ENCODE data around the gene NEU4.

NEU4 gene

DNA sequence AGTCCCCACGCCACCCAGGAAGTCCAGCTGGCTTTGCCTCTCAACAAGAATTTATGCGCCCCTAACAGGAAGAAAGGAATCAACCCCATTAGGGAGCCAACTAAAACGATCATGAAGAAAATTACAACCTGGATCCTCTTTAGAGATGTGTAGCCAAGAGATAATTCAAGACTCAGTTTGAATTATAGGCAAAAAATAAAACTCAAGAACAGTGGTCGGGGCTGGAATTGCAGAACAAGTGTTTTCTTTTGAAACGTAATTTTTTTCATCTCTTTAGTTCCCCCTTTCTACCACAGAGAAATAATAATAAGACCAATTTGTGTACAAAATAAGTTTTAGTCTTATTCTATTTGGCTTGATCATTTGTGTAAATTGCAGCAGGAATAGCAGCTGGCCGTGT is 27.3 kb downstream of the NEU4 start:
- no peak for DNase-seq

DNA sequence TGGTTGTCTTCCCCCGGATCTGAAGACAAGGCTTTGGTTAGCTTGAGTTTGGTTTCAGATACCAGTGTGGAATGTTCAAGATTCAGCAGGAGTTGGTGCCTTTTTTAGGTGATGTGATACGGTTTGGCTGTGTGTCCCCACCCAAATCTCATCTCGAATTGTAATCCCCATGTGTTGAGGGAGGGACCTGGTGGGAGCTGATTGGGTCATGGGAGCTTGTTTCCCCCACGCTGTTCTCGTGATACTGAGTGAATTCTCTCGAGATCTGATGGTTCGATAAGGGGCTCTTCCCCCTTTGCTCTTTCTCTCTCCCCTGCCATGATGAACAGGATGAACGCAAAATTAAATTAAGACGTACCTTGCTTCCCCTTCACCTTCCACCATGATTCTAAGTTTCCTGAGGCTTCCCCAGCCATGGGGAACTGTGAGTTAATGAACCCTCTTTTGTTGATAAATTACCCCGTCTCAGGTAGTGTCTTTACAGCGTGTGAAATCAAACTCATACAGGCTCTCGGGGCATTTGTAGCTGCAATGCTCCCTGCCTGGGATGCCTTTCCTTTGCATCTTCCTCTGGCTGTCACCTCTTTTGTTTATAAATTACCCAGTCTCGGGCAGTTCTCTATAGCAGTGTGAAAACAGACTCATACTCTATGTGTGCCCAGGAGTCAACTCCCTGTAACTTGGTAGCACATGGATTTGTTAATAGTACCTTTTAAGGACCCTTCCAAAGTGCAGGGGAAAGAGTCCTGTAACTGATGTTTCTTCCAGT is 28.4 kb downstream of the NEU4 start:
- no peak for DNase-seq

DNA sequence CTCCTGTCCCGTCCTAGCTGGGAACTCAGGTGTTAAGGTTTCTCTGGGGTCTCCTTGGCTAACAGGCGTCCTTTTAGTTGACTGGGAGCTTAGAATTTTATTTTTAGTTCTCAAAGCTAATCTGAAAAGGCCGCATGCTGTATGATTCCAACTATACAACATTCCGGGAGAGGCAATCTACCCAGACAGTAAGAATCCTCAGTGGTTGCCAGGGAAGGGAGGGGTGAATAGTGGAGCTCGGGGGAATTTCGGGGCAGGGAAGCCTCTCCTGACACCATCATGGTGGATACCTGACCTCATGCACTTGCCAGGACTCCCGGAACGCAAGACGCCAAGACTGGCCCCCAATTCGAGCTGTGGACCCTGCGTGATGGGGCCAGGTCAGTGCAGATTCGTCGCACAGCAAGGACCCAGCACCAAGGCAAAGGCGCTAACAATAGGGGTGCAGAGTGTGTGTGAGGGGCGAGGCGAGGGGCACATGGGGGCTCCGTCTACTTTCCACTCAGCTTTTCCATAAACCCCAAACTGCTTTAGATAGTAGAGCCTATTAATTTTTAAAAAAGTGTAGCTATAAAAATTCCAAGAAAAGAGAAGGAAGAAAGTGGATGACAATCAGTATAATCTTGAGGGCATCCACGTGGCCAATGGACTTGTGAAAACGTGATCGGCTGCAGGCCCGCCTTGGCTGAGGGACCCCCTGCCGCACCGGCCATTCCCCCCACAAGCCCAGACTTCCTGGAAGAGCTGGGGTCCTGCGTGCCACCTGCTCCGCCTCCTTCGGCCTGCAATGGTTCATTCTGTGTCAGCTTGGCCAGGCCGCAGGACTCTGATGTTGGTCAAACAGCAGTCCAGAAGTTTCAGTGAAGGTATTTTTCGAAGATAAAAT is 32.4 kb downstream of the NEU4 start:
- no peak for DNase-seq

DNA sequence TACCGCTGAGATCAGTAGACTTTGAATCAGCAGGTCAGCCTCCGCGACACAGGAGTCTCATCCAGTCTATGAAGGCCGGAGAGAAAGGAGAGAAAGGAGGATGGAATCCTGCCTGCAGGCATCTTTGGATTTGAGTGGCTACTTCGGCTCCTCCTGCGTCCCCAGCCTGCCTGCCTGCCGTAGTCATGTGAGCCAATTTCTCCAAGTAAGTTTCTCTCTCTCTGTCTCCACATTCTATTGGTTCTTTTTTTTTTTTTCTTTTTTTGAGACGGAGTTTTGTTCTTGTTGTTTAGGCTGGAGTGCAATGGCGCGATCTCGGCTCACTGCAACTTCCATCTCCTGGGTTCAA is 33.0 kb downstream of the NEU4 start:
- DNase-seq = no peak

DNA sequence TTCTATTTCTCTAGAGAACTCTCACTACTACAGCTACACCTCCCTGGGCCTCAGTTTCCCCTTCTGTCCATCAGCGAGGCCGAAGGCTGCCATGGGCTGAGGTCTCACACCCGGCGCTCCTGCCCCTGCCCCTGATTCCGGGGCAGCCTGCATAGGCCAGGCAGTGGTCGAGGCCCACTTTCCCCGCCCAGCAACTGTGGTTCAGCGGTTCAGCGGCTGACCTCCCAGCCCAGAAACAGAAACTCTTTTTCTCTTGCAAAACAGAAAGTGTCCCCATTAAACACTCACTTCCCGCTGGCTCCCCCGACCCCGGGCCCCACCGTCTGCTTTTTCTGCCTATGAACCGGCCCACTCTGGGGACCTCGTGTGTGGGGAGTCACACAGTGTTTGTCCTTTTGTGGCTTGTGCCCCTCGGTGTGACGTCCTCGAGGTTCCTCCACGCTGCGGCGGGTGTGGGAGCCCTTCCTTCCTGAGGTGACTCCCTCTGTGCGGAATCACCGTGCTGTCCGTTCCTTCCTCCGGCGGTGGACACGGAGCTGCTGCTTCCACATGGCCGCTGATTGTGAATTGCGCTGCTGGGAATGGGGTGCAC is 33.7 kb downstream of the NEU4 start:
- no peak for DNase-seq

DNA sequence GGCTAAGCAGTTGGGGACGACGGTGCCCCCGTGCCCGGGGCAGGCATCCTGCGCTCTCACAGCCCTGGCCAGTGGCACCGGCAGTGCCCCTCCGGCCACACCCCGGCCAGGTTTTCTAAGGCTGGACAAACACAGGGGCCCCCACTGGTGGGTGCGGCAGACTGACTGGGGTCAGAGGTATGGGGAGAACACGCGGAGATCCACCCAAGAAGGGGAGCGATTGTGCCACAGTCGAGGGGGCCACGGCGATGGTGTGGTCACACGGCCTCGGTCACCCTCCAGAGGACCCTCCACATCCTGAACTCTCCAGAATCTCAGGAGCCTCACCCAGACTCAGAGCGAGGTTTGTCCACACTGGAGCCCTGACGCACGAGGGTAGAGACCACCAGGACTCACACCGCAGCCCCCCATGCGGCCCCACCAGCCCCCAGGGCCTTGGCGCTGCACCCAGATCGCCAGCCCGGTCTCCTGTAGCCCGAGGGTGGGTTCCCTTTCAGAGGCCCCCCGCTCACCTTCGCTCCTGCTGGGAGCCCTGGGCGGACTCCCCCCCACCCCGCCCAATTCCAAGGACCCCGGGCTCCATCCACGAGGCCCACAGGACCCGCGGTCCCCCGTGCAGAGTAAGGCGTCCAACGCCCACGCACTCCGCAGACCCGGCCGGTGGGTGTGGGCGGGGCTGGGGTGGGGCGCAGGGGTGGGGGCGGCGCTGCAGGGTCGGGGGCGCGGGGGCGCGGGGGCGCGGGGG is 34.5 kb downstream of the NEU4 start:
- DNase-seq = no peak

DNA sequence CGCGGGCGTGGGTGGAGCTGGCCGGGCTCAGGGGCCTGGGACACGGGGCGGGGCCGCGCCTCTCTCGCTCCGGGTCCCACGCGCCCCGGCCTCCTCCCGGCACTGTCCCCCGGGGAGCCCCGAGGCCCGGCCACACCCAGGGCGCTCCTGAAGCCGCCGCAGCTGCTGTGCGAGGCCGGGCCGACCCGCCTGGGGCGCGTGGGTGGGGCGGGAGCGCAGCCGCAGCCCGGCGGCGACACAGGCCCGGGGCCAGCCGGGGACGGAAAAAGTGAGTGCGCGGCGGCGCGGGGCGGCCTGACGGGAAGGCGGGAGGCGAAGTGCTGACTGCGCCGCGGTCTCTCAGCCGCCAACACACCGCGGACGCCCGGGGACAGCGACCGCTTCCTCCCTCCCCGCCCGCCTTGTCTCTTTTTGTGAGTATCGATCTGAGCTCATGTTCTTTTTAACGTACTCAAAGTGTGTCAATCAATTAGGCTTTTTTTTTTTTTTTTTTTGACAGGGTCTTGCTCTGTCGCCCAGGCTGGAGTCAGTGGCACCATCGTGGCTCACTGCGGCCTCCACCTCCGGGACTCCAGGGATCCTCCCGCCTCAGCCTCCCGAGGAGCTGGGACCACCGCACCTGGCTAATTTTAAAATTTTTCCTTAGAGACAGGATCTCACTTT is 35.2 kb downstream of the NEU4 start:
- DNase-seq = peak; percentile 88

DNA sequence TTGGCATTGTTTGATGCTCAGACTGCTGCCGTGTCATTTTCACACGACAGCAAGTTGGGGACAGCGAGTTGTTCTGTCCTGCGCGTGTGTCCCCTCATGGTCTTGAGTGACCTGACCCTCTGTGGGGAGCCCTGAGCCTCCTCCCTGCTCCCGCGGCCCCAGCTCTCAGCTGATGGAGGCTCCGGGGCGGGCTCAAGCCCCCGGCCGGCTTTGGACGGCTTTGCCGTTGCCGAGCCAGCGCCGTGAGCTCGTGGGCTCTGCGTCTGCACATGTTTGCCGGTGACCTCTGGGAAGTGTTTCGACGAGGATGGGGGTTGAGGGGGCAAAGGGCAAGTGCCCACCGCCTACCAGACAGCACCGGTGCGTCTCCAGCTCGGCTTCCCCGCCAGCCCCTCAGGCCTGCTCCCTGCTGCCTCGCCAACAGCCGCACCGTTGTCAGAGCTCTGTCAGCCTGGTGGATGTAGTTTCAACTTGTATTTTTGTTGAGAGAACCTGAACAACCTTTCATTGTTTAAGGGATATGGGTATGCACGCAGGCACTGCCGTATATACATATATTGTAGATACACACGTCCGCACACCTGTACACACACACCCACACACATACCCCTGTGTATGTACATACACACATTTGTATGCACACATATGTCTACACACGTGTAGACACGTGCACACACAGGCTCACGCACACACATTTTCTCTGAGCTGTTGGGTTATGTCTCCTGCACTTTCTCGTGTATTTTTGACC is 36.0 kb downstream of the NEU4 start:
- no peak for DNase-seq

DNA sequence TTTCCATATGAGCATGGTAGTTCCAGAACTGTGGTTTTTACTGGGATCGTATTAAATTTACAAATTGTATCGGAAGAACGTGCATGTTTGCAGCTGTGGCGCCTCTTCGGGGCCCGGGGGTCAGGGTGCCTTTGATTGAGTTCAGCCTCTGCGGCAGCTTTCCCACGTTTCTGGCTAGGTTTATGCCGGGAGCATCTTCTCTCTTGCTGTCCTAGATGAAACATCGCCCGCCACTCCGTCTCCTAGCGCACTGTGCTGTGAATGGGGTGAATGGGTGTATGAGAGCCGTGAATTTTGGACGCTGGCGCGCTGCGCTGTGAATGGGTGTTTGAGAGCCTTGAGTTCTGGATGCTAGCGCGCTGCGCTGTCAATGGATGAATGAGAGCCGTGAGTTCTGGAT is 37.4 kb downstream of the NEU4 start:
- no peak for DNase-seq

DNA sequence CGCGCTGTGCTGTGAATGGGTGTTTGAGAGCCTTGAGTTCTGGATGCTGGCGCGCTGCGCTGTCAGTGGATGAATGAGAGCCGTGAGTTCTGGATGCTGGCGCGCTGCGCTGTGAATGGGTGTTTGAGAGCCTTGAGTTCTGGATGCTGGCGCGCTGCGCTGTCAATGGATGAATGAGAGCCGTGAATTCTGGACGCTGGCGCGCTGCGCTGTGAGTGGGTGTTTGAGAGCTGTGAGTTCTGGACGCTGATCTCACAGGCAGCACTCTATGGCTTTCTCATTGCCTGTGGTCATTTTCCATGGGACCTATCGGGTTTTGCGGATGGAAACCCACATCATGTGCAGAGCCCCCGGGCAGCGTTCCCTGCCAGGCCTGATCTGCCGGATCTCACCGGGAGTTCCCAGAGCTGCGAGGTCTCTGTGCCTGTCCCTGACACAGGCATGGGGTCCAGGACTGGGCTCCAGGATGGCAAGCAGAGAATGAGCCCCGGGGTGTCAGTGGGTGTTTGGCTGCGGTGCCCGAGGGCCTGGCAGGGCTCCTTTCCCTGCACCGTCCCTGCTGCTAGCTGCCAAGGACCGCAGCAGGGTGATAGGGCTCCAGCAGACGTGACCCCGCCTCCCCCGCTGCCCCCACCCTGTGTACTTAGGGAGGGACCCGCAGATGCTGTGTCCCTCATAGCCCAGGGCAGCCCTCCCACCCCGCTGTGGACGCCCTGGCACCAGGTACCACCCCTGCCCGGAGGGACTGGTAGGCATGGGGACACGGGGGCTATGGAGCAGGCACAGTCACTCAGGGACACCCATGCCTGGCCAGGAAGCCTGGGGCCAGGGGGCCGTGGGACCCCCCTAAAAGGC is 40.0 kb downstream of the NEU4 start:
- DNase-seq = no peak

DNA sequence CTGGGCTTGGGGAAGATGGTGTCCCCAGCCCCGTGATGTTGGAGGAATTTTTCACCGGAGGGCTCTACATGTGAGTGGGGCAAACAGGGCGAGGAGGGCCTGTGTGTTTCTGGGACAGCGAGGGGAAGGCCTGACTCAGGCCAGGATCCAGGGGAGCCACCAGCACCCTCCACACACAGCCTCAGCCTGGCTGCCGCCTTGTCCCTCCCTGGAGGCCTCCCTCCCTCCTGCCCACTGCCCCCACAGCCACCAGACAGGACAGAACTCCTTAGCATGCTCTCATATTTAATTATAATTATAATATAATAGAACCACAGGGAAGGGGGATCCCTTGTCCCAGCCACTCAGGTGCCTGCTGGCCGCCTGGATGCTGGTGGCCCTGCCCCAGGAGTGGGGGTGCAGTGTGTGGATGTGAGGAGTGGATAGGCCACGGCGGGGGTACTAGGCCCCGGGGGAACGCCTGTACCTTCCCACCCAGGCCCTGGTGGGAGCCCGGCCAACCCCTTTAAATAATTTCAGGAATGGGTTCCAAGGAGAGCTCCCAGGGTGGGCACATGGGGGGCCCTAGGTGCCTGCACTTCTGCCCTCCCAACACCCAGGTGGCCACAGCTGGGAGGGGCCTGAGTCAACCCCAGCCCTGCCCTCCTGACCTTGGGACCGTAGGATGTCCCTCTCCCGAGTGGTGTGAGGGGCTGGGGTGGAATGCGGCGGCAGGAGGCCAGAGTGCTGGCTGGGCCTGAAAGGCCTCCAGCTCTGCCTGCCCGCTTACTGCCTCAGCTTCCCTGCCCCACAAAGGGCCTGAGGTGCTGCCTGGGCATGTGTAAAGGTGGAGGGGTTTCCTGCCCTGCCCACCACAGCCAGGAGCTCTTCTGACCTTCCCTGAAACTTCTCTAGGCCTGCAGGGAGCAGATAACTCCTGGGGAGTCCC is 40.9 kb downstream of the NEU4 start:
- peak; percentile 25 for DNase-seq

DNA sequence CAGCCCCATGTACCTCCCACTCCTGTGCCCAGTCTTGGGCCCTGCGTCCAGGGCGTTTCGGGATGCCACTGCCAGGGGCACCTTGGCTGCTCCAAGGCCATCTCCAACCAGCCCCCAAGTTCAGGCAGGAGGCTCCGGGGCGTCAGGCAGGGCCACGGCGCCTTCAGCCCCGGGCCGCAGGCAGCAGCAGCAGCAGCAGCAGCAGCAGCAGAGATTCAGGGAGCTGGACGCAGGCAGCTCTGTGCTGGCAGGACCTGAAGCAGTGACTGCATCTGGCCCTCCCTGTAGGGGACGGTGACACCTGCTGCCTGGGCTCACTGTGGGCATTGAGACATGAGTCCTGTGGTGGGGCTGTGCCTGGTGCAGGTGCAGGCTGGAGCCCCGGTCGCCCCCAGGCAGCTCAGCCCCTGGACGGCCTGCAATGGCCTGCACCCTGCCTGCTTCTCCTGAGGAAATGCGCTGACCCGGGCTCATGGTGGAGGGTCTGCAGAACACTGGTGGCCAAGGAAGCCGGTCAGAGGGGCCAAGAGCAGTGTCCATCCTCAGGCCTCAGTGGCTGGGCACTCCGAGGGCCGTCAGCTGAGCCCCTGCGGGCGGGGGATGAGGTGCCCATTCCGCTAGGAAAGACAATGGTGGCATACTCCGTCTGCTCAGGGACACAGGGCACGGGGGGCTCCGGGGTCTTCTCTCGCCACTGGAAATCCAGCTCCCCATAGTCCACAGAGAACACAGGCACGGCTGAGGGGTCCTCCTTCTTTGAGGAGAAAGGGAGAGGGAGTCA is 41.7 kb downstream of the NEU4 start:
- peak; percentile 51 for DNase-seq

DNA sequence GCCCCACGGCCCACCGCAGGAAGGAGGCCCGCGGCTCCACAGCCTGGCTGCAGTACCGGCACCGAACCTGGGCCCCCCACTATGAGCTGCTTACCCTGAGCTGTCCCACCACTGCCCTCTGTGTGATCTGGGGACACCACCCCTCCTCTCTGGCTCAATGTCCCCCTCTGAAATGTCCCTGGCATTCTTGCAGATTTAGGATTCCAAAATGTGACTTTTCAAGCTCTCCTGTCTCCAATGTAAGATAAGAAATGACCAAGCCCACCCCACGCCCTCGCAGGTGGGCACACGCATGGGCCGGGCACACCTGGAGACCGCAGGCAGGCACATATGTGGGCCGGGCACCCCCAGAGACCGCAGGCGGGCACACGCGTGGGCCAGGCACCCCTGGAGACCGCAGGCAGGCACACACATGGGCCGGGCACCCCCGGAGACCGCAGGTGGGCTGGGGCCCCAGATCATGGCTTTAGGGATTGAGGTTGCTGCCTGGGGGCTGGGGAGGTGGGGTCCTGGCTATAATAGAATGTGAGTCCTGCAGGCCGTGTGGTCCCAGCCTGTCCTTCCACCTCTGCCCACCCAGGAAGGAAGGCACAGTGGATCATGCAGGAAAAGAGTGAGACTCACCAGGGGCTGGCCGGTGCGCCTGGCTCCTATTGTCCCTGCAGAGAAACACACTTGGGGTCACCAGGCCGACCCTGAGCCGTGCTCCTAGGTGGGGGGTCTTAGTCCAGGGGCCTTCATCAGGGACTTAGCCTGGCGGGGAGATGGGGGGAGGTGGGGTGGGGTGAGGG is 42.5 kb downstream of the NEU4 start:
- DNase-seq = no peak

DNA sequence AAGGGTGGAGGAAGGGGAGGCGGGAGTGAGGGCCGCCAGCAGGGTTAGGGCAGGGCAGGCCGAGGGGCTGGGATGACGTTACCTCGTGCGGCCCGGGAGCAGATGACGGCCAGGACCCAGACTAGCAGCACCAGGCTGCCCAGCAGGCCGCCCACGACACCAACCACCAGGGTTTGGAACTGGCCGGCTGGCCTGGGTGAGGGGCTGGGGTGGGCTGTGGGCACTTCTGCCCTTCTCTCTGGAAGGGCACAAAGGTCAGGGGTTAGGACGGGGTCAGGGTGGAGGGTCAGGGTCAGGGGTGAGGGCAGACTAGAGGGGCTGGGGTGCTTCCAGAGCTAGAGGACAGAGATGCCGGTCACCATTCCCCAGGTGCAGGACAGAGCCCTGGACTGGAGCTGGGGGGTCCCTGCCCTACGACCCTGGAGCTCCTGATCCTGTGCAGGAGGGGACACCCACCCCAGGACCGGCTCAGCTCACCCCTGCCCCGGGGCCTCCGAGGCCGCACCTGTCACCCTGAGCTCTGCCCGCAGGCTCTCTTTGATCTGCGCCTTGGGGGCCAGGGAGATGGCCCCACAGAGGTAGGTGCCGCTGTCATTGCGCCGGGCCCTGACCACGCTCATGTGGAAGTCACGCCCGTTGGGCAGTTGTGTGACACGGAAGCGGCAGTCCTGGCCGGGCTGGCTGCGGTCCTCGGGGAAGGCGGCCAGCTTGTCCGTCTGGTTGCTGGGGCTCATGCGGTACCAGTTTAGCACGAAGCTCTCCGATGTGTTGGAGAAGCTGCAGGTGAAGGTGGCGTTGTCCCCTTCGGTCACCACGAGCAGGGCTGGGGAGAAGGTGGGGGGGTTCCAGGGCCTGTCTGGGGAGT is 43.4 kb downstream of the NEU4 start:
- DNase-seq = no peak

DNA sequence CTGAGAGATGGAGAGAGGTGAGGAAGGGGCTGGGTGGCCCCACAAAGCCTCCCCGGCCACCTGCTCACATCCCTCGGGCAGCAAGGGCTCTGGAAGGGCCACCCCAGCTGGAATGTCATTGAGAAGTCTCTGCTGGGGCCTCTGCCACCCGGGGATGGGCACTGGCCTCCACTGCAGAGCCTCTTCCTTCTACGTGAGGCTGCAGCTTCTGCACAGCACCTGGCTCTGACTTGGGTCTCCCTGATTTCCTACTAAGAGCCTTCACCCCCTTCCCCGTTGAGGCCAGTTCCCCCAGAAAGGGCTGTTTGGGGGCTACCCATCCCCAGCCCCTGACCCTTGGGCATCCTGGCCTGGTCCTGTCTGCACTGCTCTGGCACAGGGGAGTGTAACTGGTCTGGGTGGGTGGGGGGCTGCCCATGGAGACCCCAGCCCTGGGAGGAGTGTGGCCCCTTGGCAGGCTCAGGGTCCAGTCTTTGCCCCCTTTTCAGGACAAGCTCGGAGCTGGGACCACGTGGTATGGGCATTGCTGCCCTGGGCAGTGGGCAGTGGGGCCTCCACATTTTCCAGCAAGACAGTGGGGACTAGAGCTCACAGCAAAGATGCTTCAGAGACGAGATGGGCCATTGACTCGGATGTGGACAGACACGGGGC is 44.1 kb downstream of the NEU4 start:
- peak; percentile 23 for DNase-seq

DNA sequence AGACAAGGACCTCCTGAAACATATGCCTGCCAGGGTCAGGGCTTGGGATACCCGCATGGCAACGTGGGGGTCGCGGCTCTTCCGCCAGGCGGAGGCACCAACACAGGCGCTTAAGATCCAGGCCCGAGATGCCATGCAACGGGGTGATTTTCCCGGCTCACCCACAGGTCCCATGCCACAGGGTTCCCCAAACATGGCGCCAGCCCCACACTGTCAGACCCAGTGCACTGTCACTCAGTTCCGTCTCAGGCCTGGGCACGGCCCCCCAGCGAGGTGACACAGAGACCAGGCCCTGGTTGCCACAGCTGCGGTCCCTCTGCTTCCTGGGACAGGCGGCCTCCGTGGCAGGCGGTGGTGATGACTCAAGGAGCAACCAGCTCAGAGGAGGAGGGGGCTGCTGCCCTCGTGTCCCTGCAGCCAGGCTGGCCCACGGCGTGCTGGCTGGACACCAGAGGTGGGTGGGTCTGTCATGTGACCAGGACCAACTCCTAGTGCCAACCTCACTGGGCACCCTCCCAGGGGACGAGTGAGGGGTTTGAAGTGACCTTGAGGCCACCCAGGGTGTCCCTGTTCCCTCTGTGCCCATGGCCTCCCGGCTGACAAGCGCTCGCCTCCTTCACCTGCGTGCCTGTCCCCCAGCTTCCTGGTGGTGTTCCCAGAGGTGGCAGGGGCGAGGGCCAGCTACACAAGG is 44.8 kb downstream of the NEU4 start:
- peak; percentile 36 for DNase-seq
